COLO829 (cell line): ENCODE results near the gene STARD5.
A peak's percentile ranks its signal among the peaks of the same experiment; 100 is the strongest.

Experiments
- DNase-seq: peaks from one replicate; pipeline ENCODE4 v3.0.0; 2012; ENCODE audit warnings: low spot score

STARD5 gene

DNA sequence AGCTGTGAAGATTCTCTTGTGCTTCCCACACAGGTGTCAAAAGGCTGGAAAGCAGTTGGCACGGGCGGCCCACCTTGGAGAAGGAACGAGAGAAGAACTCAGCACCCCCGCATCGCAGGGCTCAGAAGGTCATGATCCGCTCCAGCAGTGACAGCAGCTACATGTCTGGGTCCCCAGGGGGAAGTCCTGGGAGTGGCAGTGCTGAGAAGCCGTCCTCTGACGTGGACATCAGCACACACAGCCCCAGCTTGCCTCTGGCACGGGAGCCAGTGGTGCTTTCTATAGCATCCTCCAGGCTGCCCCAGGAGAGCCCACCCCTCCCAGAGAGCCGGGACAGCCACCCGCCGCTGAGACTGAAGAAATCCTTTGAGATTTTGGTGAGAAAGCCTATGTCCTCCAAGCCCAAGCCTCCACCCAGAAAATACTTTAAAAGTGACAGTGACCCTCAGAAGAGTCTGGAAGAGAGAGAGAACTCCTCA lies 31.4 kb downstream of the STARD5 start:
- no peak for DNase-seq

DNA sequence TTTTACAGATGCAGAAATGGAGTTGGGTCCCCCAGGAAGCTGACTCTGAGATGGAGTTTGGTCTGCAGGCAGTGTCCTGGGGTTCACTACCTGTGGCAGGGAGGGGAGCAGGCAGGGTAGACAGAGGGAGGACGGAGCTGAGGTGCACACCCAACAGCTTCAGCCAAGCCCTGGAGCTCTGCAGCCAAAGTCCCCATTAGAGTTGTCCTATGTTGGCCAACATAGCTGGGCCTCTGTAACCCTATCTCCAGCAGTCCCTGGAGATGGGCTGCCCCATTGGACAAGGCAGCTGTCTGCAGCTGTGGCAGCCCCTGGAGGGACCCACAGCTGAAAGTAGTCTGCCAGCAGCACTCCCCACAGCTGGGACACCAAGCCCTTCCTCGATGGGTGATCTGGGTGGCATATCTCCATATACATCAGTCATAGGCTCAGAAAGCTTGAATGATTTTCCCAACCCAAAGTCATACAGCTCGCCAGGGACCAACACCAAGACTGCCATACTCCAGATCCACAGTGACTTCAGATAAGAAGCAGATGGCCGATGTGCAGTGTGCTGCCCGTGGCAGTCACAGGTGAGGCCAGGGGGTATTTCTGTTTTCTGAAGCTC lies 31.9 kb downstream of the STARD5 start:
- DNase-seq, result no peak

DNA sequence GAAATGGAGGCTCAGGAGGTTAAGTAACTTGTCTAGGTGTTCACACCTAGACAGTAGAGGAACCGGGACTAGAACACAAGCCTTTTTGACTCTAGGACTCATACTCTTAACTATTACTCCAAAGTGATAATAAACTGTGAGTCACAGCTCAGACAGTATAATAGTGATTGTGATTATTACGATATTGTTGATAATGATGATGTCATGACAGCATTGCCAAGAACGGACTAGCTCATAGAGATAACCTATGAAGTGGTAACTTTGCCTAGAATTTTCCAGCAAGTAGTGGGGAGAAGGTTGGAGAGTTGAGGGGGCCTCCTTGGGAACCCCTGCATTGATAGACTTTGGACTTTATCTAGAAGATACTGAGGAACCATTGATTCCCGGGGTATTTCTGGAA lies 34.0 kb downstream of the STARD5 start:
- no peak for DNase-seq

DNA sequence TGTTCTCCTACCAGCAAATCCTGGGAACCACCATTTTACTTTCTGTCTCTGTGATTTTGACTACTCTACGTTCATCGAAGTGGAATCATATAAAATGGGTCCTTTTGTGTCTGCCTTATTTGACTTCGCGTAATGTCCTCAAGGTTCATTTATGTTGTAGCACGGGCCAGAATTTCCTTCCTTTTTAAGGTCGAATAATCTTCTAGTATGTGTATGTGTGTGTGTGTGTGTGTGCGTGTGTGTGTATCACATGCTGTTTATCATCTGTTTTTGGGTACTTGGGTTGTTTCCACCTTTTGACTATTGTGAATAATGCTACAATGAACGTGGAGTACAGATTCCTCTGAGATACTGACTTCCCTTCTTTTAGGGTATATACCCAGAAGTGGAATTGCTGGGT lies 35.3 kb downstream of the STARD5 start:
- no peak for DNase-seq

DNA sequence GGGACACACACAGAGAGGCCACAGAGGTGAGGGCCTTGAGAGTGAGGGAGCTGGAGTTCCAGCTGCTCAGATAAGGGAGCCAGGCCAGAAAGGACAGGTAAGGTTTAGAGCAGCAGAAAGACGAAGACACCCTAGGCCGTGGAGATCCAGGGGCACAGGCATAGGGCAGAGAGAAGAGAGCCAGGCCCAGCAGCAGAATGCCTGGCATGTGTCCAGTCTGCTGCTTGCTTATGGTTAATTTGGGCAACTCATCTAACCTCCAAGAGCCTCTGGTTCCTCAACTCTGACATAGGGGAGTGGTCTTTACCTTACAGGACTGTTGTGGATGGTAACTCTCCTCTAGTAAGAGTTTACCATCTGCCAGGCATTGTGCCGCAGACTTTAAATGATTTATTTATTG lies 35.9 kb downstream of the STARD5 start:
- DNase-seq, result no peak

DNA sequence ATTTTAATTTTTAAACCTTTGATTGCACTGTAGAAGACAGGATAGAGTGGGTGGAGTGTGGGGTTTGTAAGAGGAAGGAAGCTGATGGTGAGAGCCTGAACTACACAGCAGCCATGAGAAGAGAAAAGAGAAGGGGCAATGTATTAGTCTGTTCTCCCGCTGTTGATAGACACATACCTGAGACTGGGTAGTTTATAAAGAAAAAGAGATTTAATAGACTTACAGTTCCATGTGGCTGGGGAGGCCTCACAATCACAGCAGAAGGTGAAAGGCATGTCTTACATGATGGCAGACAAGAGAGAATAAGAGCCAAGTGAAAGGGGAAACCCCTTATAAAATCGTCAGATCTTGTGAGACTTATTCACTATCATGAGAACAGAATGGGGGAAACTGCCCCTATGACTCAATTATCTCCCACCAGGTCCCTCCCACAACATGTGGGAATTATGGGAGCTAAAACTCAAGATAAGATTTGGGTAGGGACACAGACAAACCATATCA lies 37.3 kb downstream of the STARD5 start:
- no peak for DNase-seq

DNA sequence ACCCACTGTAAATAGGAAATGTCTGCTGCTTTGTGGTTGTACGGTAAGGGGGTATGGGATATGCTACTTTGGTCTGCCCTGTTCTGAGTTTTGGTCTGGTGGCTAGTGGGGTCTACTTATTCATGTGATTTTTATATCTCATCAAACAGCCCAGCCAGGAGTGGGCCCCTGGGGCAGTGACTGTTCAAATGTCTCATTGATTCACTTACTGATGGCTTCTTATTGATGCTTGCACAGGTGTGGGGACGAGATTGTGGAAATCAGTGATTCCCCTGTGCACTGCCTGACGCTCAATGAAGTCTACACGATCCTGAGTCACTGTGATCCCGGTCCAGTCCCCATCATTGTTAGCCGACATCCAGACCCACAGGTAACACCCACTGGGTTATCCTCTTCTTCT lies 38.5 kb downstream of the STARD5 start:
- no peak for DNase-seq

DNA sequence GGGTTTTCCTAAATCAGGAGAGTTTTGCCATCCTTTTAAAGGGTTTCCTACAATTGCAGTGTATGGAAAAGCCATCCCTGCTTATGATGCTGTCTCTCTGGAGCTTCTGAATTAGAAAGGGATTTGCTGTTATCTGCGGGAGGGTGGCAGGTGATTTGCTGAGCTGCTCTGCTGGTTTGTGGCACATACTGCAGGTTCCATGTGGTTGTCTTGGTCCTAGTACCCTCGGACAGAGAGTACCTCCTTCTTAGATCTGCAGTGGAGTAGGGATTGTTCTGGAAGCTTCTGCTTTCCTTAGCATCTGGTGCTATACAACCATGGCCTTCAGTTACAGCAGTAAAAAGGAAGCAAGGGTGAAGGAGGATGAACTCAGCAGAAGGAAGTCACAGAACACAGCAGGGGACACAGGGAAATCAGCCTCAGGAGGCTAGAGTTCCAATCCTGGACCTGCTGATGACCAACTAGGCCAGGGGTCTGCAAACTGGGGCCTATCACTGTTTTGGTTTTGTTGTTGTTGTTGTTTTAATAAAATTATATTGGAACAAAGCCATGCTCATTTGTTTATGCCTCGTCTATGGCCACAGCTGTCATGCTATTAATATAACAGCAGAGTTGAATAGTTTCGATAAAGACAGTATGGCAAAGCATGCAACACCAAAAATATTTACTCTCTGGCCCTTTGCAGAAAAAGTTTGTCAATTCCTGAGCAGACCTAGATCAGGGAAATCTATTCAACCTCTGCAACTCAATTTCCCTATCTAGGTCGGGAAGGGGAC lies 39.5 kb downstream of the STARD5 start:
- no peak for DNase-seq

DNA sequence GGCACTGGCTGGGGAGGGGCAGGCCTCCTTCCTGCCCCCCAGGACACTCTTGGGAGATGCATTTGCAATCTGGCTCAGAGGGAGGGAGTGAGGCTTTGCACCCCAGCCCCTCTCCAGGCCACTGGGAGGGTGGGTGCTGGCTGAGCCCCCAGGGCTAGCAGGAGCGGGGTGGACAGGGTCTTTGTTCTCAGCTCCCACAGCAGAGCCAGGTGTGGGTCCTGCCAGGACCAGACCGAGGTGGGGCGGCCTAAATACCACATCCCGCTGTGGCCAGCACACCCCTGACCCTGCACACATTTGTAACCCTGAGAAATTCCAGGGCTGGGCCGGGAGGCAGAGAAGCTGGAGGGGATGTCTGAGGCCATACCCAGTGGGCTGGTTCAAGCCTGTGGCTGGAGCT lies 41.0 kb downstream of the STARD5 start:
- DNase-seq, result no peak

DNA sequence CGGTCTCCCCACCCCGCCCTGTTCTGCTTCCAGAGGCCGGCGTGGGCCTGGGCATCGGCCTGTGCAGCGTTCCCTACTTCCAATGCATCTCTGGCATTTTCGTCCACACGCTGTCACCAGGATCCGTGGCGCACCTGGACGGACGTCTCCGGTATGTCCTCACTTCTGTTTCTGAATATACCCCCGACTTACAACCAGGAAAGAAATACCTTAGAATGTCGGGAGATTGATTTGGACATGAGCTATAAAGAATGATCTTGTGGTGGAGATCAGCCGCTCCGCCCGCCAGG lies 41.4 kb downstream of the STARD5 start:
- DNase-seq, result no peak

DNA sequence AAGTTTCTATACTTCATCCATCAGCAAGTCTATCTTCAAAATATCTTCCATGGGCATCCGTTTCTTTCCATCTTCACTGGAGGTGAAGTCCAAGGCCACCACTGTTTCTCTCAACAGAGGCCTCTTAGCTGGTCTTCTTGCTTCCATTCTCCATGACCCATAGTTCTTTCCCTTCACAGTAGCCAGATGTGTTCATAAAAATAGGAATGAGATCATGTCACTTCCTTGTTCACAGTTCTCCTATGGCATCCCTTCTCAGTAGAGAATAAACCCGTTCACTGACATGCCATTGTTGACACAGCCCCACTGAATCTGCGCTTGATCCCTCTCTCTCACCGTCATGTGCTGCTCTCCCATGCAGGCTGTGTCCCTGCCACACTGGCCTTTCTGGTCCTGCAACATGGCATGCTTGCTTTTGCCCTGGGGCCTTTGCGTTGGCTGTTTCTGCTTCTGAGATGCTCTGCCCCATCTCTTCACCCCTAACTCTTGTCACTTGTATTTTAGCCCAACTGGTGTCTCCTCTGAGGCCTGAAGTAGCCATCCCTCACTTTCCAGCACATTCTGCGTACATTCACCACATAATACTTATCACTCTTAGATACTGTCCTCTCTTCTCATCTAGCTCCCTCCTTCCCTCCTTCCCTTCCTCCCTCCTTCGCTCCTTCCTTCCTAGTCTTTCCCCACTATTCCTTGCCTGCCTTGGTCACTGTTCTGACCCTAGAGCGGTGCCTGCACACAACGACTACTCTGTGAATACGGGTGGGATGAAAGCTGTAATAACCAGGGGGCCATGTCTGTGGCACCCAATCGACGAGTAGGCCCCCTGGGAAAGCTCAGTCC lies 42.0 kb downstream of the STARD5 start:
- DNase-seq, result no peak

DNA sequence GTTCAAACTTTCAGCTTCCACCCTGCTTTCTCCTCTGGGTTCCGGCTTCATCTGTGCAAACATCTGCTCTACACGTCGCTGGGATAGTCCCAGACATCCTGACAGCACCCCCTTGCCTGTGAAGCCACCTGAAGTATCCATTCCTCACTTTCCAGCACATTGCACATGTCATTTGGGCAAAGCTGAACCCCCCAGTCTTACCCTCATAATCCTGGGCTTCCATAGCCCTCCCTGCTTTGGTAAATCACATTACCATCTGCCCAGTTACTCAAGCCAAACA lies 42.5 kb downstream of the STARD5 start:
- DNase-seq, result no peak

DNA sequence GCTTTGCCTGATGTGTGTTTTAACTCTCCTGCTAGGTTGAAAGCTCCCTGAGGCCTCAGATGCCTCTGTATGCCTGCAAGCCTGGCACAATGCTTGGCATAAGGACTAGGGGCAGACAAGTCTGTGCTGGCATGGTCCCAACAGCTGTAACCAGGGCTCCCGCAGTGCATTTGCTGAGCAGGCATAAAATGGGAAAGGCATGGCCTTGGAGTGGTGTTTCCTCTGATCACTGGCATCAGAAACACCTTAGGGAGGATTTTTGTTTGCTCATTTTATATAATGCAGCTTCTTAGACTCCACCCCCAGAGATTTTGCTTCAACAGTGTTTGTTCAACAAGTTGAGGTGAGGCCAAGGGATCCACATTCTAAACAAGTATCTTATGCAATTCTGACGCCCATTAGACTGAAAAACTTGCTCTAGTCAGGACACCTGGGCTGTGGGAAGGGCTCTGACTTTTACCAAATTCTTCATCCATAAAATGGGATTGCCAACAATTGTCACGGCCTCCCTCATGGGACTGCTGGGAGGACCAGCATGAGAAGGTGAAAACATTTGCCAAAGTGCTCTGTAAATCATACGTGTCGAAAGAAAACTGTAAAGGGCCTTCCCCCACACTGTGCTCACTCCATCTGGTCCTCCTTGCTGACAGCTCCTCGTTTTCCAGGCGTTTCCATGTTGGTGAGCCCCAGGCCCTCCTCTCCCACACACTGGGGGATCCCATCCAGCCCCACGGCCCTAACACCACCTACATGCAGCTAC lies 43.1 kb downstream of the STARD5 start:
- DNase-seq, result no peak

DNA sequence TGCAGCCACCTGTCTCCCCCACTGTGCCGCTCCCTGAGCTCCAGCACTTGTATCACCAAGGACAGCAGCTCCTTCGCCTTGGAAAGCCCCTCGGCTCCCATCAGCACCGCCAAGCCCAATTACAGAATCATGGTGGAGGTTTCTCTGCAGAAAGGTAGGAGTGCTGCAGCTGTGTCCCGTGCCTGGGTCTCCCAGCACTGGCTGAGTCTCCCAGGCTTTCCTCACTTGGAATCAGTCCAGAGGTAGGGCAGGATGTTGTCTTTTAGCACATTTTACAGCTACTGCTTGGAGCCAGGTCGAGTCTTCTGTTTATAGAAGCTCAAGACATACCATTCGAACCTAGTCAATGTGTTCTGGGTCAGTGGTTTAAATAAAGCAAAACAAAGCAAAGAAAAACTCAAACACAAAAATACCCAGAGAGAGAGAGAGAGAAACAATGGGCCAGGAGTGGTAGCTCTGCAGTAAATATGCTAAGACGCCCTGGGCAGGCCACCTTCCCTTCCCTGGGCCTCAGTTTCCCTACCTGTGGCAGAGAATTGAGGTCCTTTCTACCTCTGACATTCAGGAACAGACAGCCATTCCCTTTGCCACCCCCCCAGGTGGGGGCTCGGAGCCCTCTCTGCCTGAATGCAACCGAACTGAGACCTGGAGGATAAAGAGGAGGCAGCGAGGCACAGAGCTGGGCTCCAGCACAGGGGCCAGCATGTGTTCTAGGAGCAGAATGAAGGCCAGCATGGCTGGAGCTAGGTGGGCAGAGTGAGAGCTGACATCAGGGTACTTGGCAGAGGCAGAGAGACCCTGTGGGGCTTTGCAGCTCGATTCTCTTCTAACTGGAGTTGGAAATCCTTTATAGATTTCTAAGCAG lies 44.1 kb downstream of the STARD5 start:
- no peak for DNase-seq

DNA sequence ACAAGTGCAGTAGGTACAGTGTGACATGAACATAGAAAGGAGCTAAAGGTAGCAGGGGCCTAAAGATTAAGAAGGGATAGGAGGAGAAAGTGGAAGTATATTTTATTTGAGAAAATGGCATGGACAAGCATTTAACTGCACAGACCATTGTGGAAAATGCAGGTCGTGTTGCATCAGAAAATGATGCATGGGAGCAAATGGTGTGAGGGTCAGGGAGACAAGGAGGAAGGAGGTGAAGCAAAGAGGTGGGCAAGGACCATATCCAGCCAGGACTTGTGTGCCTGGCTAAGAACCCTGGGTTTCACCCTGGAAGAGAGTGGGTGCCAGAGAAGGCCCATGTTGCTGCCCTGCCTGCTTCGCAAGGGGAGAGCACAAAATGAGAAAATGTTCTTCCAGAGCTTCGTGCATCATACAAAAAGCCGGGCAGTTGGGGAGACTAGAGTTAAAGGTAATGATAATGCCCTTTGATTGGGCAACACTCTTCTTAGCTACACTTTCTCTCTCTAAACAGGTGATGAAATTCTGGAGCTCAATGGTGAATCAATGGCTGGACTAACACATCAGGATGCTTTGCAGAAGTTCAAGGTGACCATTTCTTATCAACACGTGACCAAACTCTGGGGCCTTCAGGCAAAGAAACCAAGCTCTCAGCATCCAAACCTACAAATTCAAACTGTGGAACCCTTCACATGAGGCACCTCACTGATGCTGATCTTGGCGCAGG lies 45.5 kb downstream of the STARD5 start:
- no peak for DNase-seq

DNA sequence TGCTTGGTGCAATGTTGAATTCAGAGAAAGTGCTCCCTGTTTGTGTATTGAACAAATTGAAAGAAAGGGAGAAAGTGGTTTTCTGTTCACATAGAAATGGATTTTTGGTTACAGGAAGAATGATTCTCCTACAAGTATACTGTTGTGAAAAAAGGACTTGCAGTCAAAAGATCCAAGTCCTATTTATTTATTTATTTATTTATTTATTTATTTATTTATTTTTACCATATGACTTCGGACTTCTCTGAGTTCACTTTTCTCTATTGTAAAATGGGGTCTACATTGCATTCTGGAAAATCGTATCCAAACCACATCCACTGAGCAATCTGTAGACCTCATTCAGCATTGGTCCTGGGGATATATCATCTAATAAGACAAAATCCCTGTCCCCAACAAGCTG lies 46.1 kb downstream of the STARD5 start:
- no peak for DNase-seq

DNA sequence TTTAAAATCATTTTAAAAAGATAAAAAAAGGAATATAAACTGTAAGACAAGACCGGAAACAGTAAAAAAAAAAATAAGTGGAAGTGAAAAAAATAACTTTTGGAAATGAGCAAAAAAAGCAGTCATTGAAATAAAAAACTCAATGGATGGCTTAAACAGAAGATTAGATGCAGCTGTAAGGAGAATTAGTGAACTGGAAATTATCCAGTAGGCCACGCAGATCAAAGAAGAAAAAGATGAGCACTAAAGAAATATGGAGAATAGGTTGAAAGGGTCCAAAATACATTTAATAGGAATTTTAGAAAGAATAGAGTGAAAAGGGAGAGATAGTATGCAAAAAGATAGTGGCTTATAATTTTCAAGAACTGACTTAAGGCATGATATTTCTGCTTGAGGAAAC lies 47.0 kb downstream of the STARD5 start:
- DNase-seq, result no peak

DNA sequence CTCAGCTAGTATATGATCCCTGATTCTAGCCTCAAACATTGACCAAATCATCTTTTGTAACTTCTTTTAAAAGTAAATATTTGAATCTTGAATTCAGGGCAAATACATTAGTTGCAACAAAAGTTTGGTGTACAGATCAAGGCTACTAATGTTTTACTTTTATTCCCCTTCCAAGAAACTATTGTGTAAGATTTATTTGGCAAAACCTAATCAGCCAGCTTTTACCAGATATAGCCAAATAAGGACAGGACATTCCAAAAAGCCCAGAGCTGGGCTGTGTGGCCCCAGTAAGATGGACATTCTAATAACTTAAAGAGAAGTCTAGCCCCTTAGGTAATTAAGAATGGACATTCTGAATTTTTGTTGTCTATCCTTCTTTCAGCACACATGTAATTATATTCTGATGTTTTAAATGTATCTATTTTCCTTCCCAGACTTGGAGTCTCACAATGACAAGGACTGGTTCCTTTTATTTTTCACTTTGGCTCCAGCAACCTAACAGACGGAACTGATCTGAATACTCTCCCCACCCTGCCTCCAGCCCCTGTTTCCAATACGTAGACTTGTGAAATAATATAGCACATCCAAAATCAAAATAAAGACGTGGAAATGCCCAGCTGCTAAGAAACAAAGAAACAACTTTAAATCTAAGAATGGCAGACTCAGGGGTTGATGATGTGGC lies 48.1 kb downstream of the STARD5 start:
- DNase-seq, result no peak

DNA sequence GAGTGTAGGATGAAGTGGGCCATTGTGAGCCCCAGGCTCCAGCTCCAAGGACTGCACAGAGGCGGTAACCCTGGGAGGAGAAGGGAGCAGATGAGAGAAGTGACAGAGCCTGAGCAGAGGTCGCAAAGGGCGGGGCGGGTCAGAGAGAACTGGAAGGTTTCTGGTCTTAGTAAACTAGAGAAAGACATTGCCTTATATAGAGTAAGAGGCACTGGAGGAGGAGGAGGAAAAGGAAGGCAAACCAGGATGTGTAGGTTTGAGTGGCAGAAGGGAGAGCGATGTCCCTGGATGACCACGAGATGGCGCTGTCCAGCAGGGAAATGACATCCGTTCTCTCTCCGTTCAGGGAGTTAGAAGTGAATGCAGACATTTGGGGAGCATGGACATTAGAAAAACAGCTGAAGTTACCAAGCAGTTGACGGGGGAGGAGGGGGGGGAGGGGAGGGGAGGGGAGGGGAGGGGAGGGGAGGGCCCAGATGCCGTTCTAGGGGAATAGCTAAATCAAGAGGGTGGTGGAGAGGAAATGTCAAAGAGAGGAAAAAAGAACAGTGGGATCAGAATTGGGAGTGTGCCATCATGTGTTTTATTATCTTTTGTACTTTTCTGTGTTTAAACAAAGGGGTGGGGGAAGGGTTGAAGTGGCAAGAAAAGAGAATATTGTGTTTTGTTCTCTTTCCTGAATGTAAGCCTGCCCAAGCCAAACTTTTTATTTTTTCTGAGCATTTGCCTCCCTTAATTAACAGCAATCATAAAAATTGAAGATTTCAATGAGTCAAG lies 48.8 kb downstream of the STARD5 start:
- peak; percentile 64 for DNase-seq
